Neural crest cell (in vitro differentiated cells): ENCODE data around the gene RGS14. TPM values are rescaled to one million over a fixed set of nuclear protein-coding genes. Genes with fewer than 3 reads are reported as not detected.

Source experiments
- DNase-seq: peaks from one replicate; pipeline ENCODE4 v3.0.0; 2021; ENCODE audit warnings: low read depth, mixed read lengths, low spot score
- H3K27ac Mint-ChIP-seq: one replicate; pipeline ENCODE4 v1.8.0; 2021; ENCODE audit warnings: mild to moderate bottlenecking, mixed read lengths; ENCODE audit not compliant: unreplicated experiment
- H3K27me3 Mint-ChIP-seq: 2 replicates; pipeline ENCODE4 v1.8.0; 2021; ENCODE audit warnings: low read depth, mild to moderate bottlenecking, mixed read lengths
- H3K36me3 Mint-ChIP-seq: 2 replicates; pipeline ENCODE4 v1.8.0; 2021; ENCODE audit warnings: low read depth, mild to moderate bottlenecking, mixed read lengths
- H3K4me1 Mint-ChIP-seq: 2 replicates; pipeline ENCODE4 v1.8.0; 2021; ENCODE audit warnings: mixed read lengths
- H3K4me3 Mint-ChIP-seq: one replicate; pipeline ENCODE4 v1.8.0; 2021; ENCODE audit warnings: mild to moderate bottlenecking, mixed read lengths
- H3K9me3 Mint-ChIP-seq: 2 replicates; pipeline ENCODE4 v1.8.0; 2021; ENCODE audit warnings: mixed read lengths
- CTCF ChIP-seq: fragments of 200-600 bp; sonication (generic); conservative IDR thresholded peaks from 2 replicates; pipeline ENCODE4 v1.5.0; 2021; ENCODE audit warnings: antibody characterized with exemption, mild to moderate bottlenecking
- total RNA-seq: library from RNA; stranded (reverse); gene quantifications from 2 replicates; pipeline ENCODE4 v1.2.1, GENCODE V29; 2021

The RGS14 gene
- total RNA-seq, 1 donor from 2014 or later, result 12.3 TPM

GRCh38 chr5:177421062-177421798 is 63.5 kb downstream of the RGS14 start:
- Mint-ChIP-seq H3K36me3 (no peaks in the 10 kb centered on the region), H3K27me3 (peaks cover 2% of the 10 kb centered on the region), H3K4me1 (peaks cover 12% of the 10 kb centered on the region), H3K27ac (peak overlapping the region; percentile 37), H3K9me3 (no peaks in the 10 kb centered on the region), H3K4me3 (peak overlapping the region; percentile 29)
- DNase-seq, result no peak
- TF ChIP-seq CTCF, result no peak

Other genes with a start within 250 kb of the RGS14 start
- gene NSD1, start 224.2 kb upstream of the RGS14 start, total RNA-seq, result 122 TPM in 2 replicates
- 32.0 and 33.0 TPM in 2 replicates for gene RAB24, start 54.2 kb upstream of the RGS14 start, total RNA-seq
- gene PRELID1, start 54.1 kb upstream of the RGS14 start, total RNA-seq, result 169 and 180 TPM in 2 replicates
- 36.9 and 40.3 TPM in 2 replicates for gene MXD3, start 46.0 kb upstream of the RGS14 start, total RNA-seq
- 73.0 and 80.5 TPM in 2 replicates for gene LMAN2, start 6.3 kb upstream of the RGS14 start, total RNA-seq
- gene SLC34A1, start 26.5 kb downstream of the RGS14 start, total RNA-seq, result 0.16 TPM in 1 of 2 replicates, not detected in the other
- gene PFN3, start 42.7 kb downstream of the RGS14 start, total RNA-seq, result not detected in 2 replicates
- gene F12, start 51.6 kb downstream of the RGS14 start, total RNA-seq, result 2.3 and 2.7 TPM in 2 replicates
- gene GRK6, start 68.8 kb downstream of the RGS14 start, total RNA-seq, result 47.4 and 54.9 TPM in 2 replicates
- gene PRR7, start 88.9 kb downstream of the RGS14 start, total RNA-seq, result 16.1 and 19.0 TPM in 2 replicates
- 387 and 410 TPM in 2 replicates for gene DBN1, start 115.7 kb downstream of the RGS14 start, total RNA-seq
- gene PDLIM7, start 139.7 kb downstream of the RGS14 start, total RNA-seq, result 129 and 147 TPM in 2 replicates
- gene DOK3, start 151.9 kb downstream of the RGS14 start, total RNA-seq, result 10.5 and 11.4 TPM in 2 replicates
- gene DDX41, start 159.0 kb downstream of the RGS14 start, total RNA-seq, result 125 and 130 TPM in 2 replicates
- gene FAM193B, start 196.6 kb downstream of the RGS14 start, total RNA-seq, result 96.3 and 98.4 TPM in 2 replicates
- 108 and 113 TPM in 2 replicates for gene TMED9, start 234.3 kb downstream of the RGS14 start, total RNA-seq
- 30.0 and 30.1 TPM in 2 replicates for gene B4GALT7, start 242.2 kb downstream of the RGS14 start, total RNA-seq